Activated gamma-delta T cell (primary cell): ENCODE measurements around the gene NTNG2.

Experiments
- DNase-seq: peaks from one replicate; lab custom pipeline; 2025; lab: John Stamatoyannopoulos, UW

Gene NTNG2

DNA sequence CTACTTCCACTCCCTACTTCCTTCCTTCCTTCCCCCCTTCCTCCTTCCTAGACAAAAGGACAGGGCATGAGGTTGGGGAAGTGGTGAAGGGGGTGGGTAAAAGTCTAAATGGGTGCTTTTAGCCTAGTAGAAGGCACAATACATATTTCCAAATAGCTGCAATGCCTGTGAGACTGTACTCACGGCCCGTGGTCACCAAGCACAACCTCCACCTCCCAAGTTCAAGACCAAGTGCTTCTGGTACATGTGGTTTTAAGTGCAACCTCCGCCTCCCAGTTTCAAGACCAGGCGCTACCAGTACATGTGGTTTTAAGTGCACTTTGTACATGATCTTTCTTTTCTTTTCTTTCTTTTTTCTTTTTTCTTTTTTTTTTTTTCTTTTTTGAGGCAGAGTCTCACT lies 14.5 kb upstream of the NTNG2 start:
- DNase-seq = no peak

- DNase-seq = no peak
These were observed 14.0 kb upstream of the NTNG2 start for GRCh38 chr9:132147839-132148238.

DNA sequence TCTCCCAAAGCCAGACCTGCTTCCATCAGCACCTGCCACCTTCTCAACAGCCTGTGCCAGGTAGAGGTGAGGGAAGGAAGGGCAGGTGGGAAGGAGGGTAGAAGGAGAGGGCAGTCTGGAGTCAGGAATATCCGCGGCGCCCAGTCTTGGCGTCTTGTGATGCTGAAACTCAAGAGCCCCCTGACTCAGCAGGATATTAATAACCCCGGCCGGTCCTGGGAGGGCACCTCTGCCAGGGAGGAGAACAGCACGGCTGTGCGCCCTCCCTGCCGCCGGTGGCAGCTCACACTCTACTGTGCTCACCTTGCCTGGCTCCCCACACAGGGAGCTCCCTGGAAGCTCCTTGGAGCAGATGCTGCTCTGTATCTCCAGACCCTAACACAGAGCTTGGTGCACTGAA lies 11.6 kb upstream of the NTNG2 start:
- no peak for DNase-seq

GRCh38 chr9:132151118-132151517 lies 10.7 kb upstream of the NTNG2 start:
- no peak for DNase-seq

GRCh38 chr9:132152231-132152630 lies 9.6 kb upstream of the NTNG2 start:
- DNase-seq = no peak

DNA sequence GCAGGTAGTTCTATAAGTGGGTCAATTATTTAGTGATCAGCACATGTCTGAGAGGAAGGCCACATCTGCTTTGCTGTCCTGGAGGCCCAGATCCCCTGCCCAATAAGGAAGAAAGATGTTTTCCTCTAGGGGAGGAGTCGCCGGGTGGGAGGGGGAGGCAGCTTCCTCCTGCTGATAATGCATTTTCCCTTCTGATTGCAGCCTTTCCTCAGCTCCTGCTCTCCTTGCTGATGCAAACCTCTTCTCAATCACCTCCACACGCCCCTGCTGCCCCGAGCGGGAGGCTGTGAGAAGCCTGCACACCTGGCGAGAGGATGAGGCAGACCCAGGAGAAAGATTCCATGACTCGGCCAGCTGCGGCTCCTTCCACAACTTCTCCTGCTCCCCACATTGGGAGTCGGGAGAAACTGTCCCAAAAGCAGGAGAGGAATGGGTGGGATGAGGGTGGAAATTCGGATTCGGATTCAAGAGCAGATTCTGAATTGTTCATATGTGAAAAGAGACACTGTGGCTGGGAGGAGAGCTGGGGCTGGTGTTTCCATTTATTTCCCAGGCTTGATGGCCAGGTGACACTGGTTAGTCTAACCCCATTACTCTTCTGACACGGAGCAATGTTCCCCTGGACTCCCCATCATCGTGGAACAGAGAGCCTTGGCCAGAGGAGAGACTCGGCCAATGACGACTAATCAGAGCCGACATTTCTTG lies 6.8 kb upstream of the NTNG2 start:
- DNase-seq = no peak

- DNase-seq = no peak
These were observed 6.3 kb upstream of the NTNG2 start for GRCh38 chr9:132155568-132155895.

- DNase-seq = no peak
These were observed 5.6 kb upstream of the NTNG2 start for GRCh38 chr9:132156262-132156661.

DNA sequence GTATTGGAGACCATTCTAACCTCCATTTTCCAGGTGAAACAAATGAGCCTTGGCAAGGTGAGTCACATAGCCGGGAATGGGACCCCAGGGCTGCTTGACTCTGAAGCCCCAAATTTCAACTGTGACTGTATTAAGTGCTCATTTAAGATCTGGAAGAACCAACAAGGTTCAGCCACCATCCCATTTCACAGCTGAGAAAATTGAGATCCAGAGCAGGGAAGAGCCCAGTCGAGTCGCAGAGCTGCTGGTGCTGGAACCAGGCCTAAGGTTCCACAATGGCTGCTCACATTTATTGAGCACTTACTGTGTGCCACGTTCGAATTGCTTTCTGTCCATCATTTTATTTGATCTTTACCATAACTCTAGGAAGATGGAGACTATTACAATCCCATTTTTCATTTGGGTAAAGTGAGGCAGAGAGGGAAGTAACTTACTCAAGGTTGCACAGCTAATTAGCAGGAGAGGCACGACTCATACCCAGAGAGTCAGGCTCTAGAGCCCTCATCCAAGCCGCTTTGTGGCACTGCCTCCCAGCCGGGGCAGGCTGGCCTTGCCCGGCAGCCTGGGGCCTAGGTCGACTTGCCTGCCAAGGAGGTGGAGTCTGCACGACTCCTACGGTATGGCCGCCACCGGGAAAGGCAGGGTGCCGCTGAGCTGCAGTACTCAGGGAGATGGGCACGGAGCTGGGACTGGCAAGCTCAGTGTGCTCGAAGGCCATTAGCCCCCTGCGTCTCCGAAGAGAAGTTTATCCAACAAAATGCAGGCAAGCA lies 4.3 kb upstream of the NTNG2 start:
- no peak for DNase-seq

- DNase-seq = peak; percentile 30
These were observed 786 bp upstream of the NTNG2 start for GRCh38 chr9:132160802-132161742.

DNA sequence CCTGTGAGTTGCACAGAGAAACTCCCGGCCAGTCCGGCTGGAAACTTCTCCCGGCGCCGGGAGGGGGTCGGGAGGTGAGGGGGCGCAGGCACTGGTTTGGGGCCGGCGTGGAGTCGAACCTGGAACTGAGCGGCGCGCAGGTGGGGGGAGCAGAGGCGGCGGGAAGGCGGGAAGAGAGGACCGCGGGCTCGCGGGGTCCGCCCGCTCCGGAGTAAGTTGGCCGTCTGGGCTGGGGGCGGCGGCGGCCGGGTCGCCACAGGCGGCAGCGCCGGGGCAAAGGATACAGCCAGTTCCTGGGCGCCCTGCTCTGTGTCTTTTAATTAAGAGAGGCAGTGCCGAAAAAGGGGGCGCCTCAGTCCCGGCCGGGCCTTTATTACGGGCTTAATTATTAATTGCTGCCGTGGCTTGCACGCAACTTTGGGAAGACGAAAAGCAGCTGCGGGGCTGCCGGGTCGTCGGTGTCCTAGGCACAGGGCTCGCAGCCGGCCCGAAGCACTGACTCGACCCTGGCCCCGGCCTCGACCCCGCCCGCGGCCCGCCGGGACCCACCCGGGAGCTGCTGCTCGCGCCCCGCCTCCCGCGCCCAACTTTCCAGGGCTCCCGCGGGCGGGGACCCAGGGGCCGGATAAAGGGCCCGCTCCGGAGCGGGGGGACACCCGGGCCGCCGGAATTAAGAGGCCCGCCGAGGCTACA lies 1.1 kb downstream of the NTNG2 start:
- no peak for DNase-seq

DNA sequence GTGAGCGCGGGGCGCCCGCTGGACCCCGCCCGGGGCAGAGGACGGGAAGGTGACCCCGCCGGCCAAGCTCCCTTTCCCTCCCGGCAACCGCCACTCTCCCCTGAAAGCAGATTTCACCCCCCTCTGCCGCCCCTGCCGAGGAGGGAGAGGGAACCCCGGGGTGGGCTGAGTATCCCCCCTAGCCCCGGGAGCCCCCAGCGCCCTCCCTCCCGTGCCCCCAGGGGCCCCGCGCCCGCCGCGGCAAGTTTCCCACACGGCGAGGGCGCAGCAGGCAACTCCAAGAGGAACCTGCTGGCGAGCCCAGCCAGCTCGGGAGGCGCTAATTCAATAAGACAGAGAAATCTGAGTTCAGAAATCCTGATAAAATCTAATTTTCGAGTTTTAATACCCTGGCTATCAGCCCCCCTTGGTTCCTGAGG lies 1.6 kb downstream of the NTNG2 start:
- DNase-seq = no peak

DNA sequence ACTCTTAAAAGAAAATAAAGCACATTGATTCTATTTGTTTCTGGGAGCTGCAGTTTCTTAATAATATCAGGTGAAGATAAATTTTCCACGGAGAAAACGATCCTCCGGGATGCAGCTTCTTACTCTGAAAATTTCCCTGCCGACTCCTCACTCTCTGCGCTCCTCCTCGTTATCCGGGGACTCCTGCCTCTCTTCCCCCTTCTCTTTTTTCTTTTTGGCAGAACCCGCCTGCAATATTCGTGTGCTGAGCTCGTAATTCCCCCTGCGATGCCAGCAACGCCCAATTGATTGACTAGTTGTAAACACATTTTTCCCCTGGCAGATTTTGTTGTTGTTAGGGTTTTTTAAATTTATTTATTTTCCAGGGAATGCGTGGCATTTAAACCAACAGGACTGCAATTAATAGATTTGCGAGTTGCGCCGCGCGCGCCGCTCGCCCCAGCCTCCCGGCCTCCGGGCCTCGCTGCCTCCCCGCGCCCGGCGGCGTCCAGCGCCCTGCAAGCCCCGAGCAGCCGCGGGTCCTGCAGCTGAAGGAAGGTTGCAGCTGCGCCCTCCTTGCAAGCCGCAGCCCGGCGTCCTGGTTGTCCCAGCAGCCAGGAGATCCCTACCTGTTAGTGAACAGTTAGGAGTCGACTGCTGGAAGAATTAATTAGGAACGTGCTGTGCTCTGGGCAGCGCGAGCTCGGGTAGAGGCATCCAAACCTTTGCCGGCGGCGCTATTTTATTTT lies 2.2 kb downstream of the NTNG2 start:
- DNase-seq = no peak

- DNase-seq = no peak
These were observed 2.9 kb downstream of the NTNG2 start for GRCh38 chr9:132164604-132165362.

DNA sequence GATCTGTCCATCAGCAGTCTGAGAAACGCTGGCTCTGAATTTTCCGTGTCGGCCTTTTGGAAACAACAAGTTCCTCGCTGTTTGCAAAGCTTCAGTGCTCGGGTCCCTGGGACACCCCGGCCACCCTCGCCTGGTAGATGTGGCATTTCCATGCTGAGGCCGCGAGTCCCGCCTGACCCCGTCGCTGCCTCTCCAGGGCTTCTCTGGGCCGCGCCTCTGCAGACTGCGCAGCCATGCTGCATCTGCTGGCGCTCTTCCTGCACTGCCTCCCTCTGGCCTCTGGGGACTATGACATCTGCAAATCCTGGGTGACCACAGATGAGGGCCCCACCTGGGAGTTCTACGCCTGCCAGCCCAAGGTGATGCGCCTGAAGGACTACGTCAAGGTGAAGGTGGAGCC lies 4.7 kb downstream of the NTNG2 start:
- no peak for DNase-seq

DNA sequence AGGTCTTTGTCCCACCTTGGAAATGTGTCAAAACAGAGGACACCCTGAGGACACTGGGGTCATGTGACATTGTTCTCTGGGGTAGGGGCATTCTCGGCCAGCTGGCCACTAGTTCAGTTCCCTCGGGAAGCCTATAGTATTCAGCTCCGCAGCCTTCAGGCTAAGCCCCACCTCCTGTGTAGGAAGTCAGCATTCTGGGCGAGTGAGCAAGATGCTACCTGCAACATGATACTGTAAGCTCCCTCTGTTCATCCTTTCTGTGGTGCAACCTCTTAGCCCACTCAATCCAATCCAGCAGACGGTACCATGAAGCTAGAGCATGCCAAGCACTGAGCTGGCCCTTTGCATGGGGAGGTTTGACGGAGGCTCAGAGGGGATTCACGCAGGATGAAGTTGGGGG lies 5.3 kb downstream of the NTNG2 start:
- no peak for DNase-seq

DNA sequence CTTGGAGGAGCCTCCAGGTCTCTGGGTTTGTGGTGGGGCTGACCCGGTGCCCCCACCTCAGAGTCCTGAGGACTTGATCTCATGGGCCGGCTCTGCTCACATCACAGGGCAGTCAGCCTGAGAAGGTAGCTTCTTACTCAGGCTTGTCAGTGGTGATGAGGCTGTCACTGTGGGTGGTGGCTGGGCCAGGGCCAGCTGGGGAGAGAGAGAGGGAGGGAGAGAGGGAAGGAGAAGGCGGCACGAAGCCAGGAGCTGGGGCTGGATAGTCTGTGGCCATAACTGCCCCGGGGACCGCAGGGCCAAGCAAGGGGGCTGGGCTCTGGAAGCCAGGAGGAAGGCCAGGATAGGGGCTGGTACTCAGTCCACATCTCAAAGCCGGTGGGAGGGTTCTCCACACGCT lies 6.5 kb downstream of the NTNG2 start:
- no peak for DNase-seq

- no peak for DNase-seq
These were observed 7.0 kb downstream of the NTNG2 start for GRCh38 chr9:132168851-132169250.

GRCh38 chr9:132169672-132170392 lies 8.0 kb downstream of the NTNG2 start:
- no peak for DNase-seq

- DNase-seq = no peak
These were observed 9.8 kb downstream of the NTNG2 start for GRCh38 chr9:132171702-132172101.
